GM19438 (cell line): ENCODE measurements around the gene TINAG.
"Not testable (repeated sequence)": the region's sequence is repeated elsewhere in the genome, so short reads cannot be mapped to it uniquely, and the experiment has no call there.

ENCODE experiments used
- ATAC-seq: cut with Tn5 transposase; IDR thresholded peaks from one replicate; pipeline ENCODE4 v1.9.1; 2021; ENCODE audit warnings: low read depth; ENCODE audit not compliant: unreplicated experiment

Gene TINAG

DNA sequence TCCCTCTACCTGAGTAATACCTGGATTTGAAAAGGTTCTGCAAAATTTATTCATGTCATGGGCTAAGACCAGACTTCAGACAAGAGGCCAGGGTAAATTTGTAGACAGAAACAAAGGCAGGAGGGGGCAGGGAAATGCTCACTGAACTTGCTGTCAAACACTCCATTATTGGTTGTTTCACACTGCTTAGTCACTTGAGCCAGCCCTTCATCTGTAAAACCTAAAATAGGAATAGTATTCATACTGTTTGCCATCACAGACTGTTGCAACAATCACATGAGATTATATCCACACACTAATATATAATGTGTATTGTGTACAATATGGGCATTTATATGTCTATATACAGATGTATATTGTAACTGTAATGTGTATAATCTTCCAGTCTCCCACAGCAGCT is 6.5 kb upstream of the TINAG start:
- no peak for ATAC-seq

GRCh38 chr6:54307439-54307910 is 766 bp upstream of the TINAG start:
- peak; percentile 66 for ATAC-seq

- ATAC-seq: no peak
Measured at GRCh38 chr6:54308986-54309315, 710 bp downstream of the TINAG start.

DNA sequence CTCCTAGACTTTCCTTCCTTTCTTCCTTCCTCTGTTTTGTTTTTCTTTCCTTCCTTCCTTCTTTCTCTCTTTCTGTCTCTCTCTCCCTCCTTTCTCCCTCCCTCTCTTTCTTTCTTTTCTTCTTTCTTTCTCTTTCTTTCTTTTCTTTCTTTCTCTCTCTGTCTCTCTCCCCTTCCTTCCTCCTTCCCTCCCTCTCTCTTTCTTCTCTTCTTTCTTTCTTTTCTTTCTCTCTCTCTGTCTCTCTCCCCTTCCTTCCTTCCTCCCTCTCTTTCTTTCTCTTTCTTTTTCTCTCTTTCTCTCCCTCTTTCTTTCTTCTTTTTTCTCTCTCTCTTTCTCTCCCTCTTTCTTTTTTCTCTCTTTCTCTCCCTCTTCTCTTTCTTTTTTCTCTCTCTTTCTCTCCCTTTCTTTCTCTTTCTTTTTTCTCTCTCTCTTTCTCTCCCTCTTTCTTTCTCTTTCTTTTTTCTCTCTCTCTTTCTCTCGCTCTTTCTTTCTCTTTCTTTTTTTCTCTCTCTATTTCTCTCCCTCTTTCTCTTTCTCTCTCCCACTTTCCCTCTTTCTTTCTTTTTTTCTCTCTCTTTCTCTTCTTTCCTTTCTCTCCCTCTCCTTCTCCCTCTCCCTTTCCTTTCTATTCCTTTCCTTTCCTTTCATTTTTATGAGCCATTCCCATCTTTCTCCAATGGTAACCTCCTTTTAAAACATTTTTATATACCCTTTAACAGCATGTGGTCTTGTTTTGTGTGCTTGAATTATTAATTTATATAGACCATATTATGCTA is 2.3 kb downstream of the TINAG start:
- ATAC-seq: no peak

DNA sequence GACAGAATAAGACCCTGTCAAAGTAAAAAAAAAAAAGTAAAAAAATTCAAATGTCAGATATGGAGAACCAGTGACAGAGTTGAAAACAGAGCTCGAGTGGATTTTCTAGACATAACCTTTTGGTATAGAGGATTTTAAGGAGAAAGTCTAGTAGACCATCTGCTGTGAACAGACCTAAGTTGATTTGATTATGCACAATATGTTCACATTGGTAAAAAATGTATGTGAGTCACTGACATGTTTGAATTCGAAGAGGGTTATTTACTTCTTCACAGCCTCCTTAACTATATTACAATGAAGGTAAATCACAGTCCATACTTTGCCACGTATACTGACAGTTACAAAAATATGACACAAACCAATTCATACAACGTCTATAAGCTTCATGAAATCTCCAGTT is 7.4 kb downstream of the TINAG start:
- ATAC-seq: no peak

- no peak for ATAC-seq
Measured at GRCh38 chr6:54320871-54321270, 12.6 kb downstream of the TINAG start.

- ATAC-seq: no peak
Measured at GRCh38 chr6:54327631-54328030, 19.4 kb downstream of the TINAG start.

GRCh38 chr6:54331571-54331970 is 23.3 kb downstream of the TINAG start:
- not testable (repeated sequence) for ATAC-seq

DNA sequence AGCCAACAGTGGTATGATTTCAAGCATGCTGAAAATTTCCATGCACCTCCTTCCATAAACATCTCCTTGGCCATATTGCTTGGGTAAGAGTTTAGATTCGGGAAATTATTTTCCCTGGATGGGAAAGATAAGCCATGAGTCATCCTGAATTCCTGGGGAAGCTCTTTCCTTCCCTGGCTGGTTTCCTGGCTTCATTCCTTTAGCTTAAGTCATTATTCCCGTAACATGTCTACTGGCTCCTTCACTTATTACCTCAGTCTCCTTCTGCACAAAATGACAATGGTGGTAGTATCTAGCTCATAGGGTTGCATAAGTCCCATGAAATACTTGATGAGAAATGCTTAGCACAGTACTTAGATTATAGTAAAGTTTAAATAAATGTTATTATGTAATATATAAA is 27.6 kb downstream of the TINAG start:
- no peak for ATAC-seq

- no peak for ATAC-seq
Measured at GRCh38 chr6:54353975-54354374, 45.7 kb downstream of the TINAG start.

DNA sequence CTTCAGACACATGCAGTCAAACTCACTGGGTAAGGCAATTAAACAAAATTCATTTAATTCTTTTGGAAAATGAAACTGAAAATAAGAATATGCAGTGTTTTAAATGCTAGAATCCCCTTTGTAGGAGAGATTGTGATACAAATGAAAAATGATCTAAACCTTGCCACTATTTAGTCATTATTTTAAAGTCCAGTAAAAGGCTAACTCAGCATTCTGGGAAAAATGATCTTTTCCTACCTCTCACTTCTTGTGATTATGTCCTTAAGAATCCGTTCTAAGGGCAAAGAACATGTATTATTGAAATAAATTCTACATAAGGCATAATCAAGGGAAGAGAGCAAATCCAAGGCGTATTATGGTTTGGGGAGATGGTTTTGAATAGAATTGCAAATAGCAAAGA is 46.4 kb downstream of the TINAG start:
- ATAC-seq: no peak

DNA sequence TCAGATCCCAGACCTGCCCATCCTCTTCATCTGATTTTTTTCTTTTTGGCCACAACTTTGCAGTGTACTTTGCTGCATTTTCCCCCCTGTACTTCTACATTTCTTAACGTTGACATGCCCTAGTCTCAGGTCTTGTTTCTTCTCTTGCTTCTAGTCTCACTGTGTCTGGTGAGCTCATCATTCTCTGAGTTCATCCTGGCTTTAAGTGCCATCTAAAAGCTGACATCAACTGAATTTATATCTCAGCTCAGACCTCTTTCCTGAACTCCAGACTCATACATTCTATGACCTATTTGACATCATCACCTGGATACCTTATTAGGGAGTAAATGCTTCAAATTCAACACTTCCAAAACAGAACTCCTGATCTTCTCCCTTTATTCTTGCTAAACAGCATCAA is 48.9 kb downstream of the TINAG start:
- ATAC-seq: no peak

- no peak for ATAC-seq
Measured at GRCh38 chr6:54361188-54361587, 52.9 kb downstream of the TINAG start.

DNA sequence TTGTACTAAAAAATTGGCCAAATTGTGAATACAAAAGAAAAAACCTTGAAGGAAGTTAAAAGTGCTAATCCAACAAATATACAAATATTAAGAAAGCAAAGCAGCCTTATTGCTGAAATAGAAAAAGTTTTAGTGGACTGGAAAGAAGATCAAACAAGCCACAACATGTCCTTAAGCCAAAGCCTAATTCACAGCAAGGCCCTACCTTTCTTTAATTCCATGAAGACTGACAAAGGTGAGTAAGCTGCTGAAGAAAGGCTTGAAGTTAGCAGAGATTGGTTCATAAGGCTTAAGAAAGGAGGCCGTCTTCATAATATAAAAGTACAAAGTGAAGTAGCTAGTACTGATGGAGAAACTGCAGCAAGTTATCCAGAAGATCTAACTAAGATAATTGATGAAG is 53.5 kb downstream of the TINAG start:
- ATAC-seq: no peak

GRCh38 chr6:54366667-54367327 is 58.6 kb downstream of the TINAG start:
- ATAC-seq: no peak

- ATAC-seq: no peak
Measured at GRCh38 chr6:54377776-54378175, 69.5 kb downstream of the TINAG start.

DNA sequence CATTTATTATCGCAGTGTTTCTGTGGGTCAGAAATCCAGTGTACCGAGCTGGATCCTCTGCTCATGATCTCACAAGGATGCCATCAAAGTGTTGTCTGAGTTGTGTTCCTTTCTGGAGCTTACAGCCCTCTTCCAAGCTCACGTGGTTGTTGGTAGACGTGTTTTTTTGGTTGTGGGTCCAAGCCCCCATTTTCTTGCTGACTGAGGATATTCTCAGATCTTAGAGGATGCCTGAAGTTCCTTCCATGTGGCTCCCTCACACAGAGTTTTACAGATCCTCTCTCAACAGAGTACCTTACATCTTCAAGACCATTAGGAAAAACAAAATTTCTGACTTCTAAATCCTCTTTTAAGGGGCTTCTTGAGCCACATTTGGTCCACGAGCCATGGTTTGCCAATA is 78.1 kb downstream of the TINAG start:
- no peak for ATAC-seq

- no peak for ATAC-seq
Measured at GRCh38 chr6:54390362-54390761, 82.1 kb downstream of the TINAG start.

- ATAC-seq: no peak
Measured at GRCh38 chr6:54391577-54391976, 83.3 kb downstream of the TINAG start.

DNA sequence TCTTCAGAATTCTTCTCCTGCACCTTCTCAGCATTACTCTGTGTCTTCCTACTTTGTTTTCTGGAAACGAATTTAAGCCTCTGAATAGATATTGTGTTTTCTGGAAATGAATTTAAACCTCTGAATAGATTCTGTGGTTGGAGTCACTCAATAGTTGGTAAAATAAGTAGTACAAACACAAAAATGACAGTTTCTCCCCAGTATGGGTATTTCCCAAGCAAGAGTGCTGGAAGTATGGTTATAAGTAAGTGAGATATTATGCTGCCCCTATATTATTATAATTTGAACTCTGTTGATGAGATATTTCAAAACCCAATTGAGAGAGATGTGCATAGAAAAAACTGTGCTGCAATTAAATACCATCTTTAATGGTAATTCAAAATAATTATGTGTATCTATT is 94.9 kb downstream of the TINAG start:
- no peak for ATAC-seq

DNA sequence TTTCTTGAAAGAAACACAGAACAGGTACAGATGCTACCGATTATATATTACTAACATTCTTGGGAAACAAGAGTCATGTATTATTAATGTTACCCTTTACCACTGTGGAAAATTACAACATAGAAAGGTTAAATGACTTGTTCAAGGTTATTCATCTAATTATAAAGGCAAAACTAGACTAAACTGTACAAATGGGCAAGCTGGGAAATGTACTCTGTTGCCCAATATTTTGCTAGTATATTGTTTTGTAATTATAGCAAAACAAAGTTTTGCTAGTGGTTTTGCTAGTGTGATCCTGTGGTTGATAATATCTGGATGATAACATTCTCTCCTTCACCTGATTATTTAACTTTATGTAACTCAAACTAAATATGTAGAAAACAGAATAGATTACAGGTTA is 96.5 kb downstream of the TINAG start:
- ATAC-seq: no peak

DNA sequence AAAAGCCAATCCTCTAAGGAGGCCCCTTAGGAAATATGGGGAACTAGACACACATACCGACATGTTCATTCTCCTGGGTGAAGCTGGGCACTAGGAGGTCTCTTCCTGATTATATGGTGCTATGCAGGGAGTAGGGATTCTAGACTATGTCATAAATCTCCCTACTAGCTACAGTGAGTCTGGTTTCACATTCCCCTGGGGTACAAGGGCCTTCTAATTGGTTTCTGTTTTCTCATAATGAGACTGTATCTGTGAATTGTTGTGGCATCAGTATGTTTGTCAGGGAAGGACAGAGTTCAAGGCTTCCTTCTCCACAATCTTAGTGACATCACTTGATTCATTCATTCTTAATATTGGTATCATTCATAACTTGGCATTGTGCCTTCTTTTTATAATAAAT is 103.5 kb downstream of the TINAG start:
- no peak for ATAC-seq
